Fibroblast of the conjunctiva (primary cell): Measurements from ENCODE around the gene VANGL2.

Experiments used
- DNase-seq: peaks from one replicate; pipeline ENCODE4 v3.0.0-alpha.2; 2010; ENCODE audit warnings: low read depth

The VANGL2 gene

DNA sequence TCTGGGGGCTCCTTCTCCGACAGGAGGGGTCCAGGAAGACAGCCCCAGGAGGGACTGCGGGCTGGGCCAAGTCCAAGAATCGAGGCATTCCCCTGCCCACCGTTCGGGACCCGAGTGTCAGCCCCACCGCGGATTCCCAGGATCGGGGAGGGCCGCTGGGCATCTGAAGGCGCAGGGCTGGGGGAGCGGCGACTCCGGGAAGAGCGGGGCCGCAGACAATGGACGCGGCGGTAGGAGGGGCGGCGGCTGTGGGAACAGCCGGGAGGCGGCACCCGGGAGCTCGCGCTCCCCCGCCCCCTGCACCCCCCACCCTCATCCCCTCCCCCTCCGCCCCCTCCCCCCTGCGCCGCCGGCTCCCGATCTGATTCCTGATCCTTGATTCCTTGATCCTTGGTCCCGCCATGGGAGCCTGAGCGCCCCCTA lies at the start of gene VANGL2:
Gene VANGL2 (plus strand): TSS at position 342 of the 423 bp plus-strand sequence. CDS start 15,274 bp downstream, outside the sequence.
- DNase-seq: peak; percentile 6

DNA sequence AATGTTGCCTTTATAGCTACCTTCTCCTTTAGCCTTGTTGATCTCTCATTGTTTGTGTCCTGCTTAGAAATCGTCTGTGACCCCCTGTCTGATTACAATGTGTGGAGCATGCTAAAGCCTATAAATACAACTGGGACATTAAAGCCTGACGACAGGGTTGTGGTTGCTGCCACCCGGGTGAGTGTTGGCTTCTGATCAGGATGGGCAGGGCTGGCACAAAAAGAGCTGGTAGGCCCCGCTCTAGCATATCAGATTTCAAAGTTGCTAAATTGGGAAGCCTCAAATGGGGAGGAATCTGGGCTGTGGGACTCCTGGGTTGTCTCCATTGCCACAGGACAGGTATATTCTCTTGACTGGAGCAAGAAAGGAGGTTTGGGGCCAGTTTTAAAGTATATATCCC lies 48.7 kb upstream of the VANGL2 start:
- DNase-seq: no peak

DNA sequence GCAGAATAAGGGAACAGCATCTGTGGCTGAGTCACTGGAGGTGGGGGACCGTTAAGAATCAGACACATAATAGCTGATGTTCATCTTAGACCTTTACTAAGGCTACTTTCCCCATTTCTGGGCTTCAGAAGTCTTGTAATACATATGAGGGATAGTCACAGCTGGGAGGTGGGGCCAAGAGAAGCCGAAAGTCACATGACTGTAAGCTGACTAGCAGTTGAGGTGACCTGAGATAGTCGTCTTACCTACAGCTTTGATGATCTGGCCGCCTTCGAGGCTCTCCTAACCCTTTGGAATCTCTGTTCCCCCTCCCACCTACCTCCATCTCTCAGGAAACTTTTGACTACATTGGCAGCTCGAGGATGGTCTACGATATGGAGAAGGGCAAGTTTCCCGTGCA lies 47.8 kb upstream of the VANGL2 start:
- no peak for DNase-seq

DNA sequence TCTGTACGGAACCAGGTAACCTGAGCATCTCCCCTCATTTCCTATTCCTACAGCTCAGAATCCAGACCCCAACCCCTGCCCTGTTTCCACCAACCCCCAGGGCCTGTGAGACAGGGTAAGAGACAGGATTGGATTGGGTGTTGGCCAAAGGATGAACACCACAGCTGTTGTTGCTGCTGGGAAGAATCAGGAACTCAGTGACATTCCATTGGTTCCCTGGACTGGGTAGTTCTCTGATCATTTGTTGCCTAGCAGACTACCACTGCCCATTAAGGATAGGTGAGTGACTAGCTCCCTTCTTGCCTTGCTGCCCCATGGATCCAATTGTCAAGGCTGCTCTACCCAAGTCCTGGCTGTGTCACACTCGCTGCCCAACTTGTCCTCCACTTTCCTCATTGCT lies 47.1 kb upstream of the VANGL2 start:
- no peak for DNase-seq

DNA sequence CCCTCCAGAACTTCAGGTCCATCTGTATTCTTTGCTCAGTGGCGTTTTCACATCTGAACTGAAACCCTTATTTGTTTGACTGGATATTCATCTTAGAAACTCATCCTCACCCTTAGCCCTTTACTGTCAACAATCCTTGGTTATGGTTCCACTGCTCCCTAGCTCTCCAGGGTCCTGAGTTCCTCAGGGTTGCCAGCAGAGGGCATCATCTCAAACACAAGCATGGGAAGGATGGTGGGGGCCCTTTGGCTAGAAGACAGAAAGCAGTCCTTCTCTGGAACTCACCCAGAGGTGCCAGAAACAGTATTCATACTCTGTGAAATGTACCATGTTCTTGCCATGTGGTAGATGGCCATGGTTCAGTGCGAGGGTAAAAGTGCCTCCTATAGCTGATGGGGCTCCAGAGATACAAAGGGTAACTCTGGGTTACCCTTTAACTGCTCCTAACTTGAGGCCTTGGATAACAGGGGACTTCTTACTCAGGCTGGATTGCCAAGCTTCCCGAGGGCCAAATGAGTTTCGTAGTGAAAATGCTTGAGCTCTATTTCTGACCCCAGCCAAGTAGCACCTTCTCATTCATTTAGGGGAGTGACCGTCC lies 45.9 kb upstream of the VANGL2 start:
- DNase-seq: no peak

DNA sequence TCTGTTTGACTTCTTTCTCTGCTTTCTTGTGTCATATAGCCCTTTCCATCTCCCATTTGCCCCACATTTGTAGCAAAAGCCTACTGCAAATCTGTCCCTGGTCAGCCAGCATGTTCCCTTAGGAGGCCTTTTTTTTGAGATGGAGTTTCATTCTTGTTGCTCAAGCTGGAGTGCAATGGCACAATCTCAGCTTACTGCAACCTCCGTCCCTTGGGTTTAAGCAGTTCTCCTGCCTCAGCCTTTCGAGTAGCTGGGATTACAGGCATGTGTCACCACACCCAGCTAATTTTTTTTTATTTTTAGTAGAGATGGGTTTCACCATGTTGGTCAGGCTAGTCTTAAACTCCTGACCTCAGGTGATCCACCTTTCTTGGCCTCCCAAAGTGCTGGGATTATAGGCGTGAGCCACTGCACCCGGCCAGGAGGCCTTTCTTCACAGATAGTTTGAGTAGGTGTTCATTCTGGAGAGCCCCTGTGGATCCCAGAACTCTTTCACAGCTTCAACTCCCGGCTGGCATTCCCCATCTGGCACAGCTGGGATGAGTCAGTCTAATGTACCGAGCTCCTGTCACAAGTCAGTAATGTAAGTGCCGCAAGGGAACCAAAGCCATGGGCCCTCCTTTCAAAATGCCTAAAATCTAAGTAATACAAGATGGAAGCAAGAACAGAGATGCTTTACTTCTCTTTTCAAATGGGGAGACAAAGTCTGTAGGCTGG lies 42.9 kb upstream of the VANGL2 start:
- no peak for DNase-seq

DNA sequence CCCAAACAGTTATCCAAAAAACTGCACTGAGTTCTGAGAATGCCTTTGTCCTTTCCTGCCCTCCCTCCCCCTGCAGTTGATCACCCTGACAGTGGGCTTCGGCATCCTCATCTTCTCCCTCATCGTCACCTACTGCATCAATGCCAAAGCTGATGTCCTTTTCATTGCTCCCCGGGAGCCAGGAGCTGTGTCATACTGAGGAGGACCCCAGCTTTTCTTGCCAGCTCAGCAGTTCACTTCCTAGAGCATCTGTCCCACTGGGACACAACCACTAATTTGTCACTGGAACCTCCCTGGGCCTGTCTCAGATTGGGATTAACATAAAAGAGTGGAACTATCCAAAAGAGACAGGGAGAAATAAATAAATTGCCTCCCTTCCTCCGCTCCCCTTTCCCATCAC lies 42.3 kb upstream of the VANGL2 start:
- no peak for DNase-seq

DNA sequence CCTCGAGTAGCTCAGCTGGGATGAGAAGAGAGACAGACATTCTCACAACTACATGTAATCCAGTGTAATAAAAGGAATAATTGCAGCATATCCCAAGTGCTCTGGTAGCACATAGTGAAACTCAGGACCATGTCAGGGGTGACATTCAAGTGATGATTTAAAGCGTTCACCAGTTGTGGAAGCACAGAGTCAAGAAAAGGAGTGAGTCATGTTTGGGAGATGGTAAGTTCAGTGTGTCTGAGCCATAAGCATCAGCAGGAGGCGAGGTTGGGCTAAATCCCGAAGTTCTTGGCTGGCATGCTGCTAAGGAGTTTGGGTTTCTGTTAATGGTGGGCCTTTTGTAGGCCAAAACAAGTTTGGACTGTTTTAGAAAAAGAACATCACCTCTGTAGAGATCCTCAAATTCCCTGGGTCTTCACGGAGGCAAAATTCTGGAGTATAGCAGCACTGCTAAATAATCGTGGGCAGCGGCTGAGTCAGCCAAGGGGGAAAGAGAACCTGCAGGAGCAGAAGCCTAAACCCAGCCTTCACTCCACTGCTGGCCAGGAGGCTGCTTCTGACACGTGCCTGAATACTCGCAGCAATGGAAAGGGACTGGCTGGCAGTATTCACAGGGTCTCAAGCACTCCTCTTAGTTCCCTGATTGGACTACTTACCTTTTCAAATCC lies 40.7 kb upstream of the VANGL2 start:
- DNase-seq: no peak

DNA sequence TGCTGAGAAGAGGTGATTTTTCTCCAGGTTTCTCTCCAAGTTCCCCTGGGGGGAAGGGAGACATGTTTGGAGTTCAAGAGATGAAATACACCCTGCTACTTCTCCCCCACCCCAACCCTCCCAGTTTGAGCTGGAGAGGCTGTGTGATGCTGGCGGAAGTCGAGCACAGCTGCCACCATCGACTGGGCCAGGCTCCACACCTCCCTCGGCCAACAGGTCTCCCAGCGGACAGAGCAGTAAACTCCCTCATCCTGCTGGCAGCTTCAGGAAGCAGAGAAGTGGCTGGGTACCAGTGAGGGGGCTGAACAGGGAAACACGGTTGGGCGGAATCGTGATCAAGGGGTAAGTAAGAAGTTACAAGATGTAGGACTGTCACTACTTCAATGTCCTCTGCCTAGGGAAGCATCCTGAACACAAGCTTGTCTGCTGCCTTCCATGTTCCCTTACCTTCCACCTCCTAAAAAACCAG lies 40.1 kb upstream of the VANGL2 start:
- no peak for DNase-seq

DNA sequence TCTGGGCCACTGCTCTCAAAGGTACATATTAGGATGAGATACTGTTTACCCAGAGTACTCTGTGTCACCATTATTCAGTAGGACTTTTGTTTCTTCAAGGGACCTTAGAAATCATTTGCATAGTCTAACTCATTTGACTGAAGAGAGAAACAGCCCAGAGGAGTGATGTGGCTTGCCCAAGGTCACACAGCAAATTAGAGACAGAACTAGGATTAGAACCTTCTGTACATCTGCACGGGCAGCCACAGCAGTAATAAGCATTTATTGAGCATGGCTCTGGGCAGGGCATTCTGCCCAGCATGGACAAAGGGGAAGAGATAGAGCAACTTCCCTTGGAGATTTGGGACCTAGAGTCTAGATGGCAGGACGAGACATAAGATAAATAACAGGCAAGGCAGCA lies 39.2 kb upstream of the VANGL2 start:
- DNase-seq: no peak

DNA sequence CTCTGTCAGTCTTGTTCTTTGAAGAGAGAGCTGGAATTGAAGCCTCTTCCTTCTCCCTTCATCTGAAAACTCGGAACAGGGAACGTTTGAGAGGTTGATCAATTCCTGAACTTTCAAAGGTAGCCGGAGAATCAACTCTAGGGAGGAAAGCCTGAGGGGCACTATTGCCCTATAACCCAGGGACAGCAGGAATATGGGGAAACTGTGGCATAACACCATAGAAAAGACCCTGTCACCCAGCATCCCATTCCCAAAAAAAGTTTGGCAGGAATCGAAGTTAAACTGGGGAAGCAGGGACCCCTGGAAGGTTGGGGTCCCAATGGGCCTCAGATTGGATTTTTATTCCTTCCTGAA lies 38.6 kb upstream of the VANGL2 start:
- no peak for DNase-seq

DNA sequence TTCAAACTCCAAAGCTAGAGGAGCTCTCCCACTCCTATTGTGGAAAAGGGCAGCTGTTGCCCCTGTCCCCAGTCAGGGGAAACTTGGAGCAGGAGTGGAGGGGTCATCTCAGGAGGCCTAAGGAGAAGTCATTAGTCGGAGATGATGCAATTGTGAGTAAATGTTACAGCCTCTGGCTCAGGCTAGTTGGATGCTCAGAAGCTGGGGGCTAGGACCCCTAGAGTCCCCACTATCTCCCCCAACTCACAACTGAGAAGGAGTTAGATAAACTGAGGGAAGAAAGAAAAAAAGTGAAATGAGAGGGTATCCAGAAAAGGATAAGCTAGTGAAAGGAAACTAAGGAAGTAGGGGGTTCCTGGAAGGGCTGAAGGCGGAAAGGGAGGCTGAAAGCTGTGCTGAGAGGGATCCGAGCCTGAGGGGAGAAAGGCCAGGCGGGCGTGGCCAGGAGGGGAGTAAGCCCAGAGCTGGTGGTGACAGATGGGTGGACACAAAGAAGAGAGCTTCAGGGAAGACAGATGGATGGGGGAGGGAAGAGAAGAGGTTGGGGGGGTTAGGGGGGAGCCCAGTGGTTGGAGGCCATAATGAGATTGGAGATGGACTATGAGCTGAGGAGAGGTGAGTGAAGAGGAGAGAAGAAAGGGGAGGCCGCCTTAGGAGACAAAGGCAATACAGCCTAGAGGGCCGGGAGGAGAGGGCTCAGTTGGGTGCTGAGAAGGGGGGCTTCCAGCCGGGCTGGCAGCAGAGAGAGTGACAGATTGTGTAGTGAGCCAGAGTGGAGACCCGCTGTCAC lies 38.0 kb upstream of the VANGL2 start:
- DNase-seq: no peak

DNA sequence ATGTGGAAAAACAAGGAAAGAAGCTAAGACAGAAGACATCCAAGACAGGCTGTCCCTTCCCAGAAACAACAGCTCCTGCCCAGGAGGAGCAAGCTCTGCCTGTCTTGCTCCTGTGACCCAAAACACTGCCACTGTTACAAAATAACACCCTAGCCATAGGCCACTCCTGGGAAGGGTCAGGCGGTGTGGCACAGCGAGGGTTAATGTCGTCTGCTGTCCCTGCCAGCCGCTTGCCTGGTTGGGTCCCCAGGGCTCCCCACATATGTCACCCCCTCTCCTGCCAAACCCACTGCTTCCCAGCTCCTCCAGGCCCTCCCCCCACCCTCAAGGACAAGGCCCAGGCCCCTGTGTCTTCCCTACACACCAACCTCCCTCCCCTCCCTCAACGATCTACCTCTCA lies 37.4 kb upstream of the VANGL2 start:
- DNase-seq: no peak

DNA sequence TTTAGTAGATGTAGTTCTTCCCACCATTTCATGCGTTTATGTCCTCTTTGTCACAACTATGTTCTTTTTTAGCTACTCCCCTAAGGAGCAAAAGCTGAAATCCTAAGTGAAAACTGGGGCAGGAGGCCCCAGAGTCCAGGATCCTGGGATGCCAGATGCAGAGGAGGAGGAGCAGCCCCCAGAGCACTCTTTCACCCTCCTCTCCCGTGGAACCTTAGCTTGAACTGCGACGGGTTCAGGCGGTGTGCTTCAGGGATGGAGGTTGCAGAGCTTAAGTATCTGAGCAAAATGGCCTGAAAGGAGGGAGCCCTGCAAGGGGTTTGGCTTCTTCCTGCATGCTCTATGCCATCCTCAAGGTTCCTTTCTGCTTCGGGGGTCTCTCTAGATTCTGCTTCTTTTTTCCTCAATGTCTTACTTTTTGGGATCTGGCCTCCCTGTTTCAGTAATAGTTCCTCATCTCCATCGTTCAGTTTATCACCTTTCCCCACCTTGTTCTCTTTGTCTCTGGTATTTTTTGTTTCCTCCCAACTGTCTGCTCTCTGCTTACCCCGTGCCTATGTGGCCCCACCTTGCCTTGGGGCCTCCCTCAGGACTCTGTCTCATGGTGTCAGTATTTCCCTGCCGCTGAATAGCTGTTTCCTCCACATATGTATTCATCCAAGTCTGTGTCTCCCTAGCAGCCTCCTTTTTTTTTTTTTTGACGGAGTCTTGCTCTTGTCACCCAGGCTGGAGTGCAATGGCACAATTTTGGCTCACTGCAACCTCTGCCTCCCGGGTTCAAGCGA lies 36.2 kb upstream of the VANGL2 start:
- no peak for DNase-seq

DNA sequence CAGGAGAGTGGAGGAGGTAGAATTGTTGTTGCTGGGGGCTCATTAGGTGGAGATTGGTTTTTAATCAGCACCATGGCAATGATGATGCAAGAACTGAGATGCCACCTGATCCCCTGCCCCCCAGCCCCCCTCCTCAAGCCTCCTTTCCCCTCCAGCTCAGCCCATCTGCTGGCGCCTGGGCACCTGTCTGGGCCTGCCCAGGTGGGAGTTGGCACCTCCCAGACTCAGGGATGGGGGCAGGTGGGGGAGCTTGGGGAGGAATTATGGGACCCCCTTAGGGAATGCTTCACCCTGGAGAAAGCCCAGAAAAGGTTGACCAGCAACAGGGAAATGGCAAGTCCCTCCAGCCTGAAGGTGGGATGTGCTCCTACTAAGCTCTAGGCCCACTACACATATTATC lies 35.0 kb upstream of the VANGL2 start:
- DNase-seq: no peak

DNA sequence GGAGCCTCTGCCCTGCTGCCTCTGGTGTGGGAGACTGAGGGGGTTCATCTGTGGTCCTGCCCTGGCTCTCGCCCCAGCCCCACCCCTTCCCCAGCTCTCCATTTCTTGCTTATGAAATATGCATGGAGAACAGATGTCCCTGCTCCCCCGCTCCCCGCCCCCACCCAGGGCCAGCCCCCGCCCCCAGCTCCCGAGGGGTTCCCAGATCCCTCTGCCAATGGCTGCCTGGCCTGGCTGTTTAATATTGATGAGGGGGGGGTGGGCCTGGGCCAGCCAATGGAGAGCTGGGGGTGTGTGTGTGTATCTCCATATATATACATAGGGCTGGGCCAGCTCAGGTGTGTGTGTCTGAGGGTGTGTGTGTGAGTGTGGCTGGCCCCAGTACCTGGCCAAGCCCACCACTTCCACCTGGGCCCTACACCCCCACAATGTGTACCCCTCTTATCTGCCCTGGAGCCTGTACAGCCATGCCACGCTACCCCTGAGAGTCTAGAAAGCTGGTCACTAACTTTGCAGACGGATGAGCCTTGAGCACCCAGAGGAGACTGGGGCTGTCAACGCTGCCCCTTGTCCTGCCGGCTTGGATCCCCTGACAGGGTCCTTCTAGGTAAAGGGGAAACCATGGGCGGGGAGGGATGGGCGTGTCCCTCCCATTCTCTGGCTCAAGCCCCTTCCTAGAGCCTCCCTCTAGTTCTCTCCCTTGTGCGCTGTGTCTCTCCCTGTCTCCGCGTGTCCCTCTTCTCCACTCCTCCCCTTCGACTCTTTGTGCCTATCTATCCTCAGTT lies 33.4 kb upstream of the VANGL2 start, which contains the start of gene NHLH1:
Gene NHLH1 (plus strand): TSS at position 341 of the 785 bp plus-strand sequence. CDS start 3,661 bp downstream, outside the sequence.
- DNase-seq: no peak

DNA sequence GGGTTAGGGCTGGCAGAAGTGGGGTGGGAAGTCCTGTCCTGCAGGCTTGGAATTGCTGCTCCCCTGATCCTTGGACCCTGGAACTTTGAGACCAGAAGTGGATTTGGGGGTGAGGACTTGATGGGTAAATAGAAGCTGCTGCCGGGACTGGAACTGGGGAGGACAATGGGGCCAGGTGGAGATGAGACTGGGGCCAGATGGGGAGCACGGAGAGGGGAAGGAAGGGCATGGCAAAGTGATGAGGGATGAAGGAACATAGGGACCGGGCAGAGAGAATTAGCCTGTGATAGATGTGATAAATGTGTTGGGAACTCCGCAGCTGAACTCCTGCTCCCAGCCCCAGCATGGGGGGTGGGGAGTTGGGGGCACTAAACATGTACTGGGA lies 32.9 kb upstream of the VANGL2 start:
- no peak for DNase-seq

DNA sequence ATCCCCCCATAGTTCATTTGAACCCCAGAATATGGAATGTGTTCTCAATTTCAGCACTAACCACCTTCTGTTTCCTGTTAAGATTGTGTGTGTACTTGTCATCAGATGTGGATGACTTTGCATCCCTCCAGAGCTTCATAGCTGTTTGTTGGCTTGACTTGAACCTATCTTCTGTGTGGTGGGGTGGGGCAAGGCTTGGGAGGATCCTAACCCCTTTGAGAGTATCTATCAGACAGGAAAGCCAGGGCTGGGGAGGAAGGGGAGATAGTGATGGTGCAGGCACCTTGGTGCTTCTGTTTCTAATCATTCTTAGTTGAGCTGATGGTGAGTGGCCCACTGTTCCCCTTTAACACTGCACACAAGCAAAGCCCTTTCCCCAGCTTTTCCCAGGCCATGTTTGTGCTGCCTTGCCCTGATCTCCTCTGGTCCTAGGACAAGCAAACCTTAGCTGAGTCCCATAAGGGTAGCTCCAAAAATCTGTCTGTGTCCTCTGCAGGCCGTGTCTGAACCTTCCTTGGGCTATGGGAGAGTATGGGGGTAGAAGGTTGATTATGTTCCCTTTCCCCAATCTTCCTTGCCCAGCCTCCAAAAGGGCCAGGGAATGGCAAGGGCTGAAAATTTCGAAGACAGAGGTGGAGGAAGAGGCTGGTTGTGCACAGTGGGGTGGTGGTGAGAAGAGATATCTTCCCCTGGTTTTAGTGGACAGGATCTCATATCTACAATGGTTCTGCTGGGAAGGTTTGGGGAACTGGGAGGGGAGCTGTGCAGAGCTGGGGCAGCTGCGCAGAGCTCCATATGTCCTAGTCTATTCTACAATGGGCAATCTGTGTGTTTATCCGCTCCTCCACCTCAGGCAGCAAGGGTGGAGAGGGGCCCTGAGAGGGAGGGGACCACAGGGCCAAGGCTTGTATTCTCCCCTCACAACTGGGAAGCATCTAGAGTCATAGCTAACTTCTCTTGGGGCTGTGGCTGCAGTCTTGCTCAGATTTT lies 32.1 kb upstream of the VANGL2 start:
- DNase-seq: no peak

DNA sequence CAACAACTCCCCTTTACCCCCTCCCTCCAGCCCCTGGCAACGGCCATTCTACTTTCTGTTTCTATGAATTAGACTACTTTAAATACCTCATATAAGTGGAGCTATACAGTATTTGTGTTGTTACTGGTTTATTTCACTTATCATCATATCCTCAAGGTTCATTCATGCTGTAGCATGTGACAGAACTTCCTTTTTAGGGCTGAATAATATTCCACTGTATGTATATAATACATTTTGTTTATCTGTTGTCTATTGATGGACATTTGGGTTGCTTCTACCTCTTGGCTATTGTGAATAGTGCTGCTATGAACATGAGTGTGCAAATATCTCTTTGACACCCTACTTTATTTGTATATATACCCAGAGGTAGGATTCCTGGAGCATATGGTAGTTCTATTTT lies 31.3 kb upstream of the VANGL2 start:
- no peak for DNase-seq
